Activated CD4-positive, alpha-beta memory T cell treated with anti-CD3 and anti-CD28 coated beads for 36 hours (primary cell): ENCODE measurements around the gene KRT26. TPM values are rescaled to one million over a fixed set of nuclear protein-coding genes. Genes with fewer than 3 reads are reported as not detected.

Source experiments
- CTCF ChIA-PET: fragments of 350-600 bp; sonication (Branson Sonifier 250); formaldehyde crosslinking; loops from one replicate; lab custom pipeline; 2021; ENCODE audit warnings: antibody characterized with exemption, inconsistent platforms; lab: Charles Lee
- POLR2A ChIA-PET: fragments of 350-600 bp; sonication (Branson Sonifier 250); formaldehyde crosslinking; loops from one replicate; lab custom pipeline; 2021; ENCODE audit warnings: antibody characterized with exemption; lab: Charles Lee
- DNase-seq: peaks from one replicate; pipeline ENCODE4 v3.0.0-alpha.2; 2020
- H3K27ac Mint-ChIP-seq: one replicate; pipeline ENCODE4 v1.8.0; 2021; ENCODE audit warnings: mixed read lengths
- H3K27me3 Mint-ChIP-seq: one replicate; pipeline ENCODE4 v1.8.0; 2021; ENCODE audit warnings: mixed read lengths
- H3K36me3 Mint-ChIP-seq: one replicate; pipeline ENCODE4 v1.8.0; 2021; ENCODE audit warnings: mixed read lengths
- H3K4me1 Mint-ChIP-seq: one replicate; pipeline ENCODE4 v1.8.0; 2021; ENCODE audit warnings: low read depth, mixed read lengths
- H3K4me3 Mint-ChIP-seq: one replicate; pipeline ENCODE4 v1.8.0; 2021; ENCODE audit warnings: mild to moderate bottlenecking, mixed read lengths
- H3K9me3 Mint-ChIP-seq: one replicate; pipeline ENCODE4 v1.8.0; 2021; ENCODE audit warnings: mixed read lengths
- intact Hi-C: fragments of 100-400 bp; cut with micrococcal nuclease; formaldehyde crosslinking; loops from one replicate; pipeline ENCODE4 v1.15.1; 2023
- total RNA-seq, 2 experiments: library from RNA; stranded (reverse); gene quantifications; one replicate each; pipeline ENCODE4 v1.2.3, GENCODE V29; 2021

The KRT26 gene
- total RNA-seq, 2 experiments from 2014 or later, result not detected

- Mint-ChIP-seq H3K4me1 (peaks cover 7% of the 10 kb centered on the region), H3K27me3 (peaks cover 35% of the 10 kb centered on the region), H3K9me3 (no peaks in the 10 kb centered on the region), H3K36me3 (peaks cover 15% of the 10 kb centered on the region), H3K4me3 (no peak overlapping the region), H3K27ac (no peak overlapping the region)
- ChIA-PET CTCF (no interaction called here), POLR2A (no interaction called here)
- no peak for DNase-seq
- intact Hi-C loops, result no loop called here
Measured at GRCh38 chr17:40813804-40814203, 41.8 kb upstream of the KRT26 start.

GRCh38 chr17:40812639-40813038, 40.6 kb upstream of the KRT26 start:
- intact Hi-C loops, result no loop called here
- no peak overlapping the region for H3K27ac Mint-ChIP-seq
- CTCF ChIA-PET, result no interaction called here
- peaks cover 41% of the 10 kb centered on the region for H3K27me3 Mint-ChIP-seq
- DNase-seq, result no peak
- peaks cover 7% of the 10 kb centered on the region for H3K4me1 Mint-ChIP-seq
- POLR2A ChIA-PET, result no interaction called here
- H3K4me3 Mint-ChIP-seq, result no peak overlapping the region
- H3K36me3 Mint-ChIP-seq, result peaks cover 9% of the 10 kb centered on the region
- H3K9me3 Mint-ChIP-seq, result no peaks in the 10 kb centered on the region

GRCh38 chr17:40810494-40810893, 38.5 kb upstream of the KRT26 start:
- peaks cover 58% of the 10 kb centered on the region for H3K27me3 Mint-ChIP-seq
- H3K27ac Mint-ChIP-seq, result no peak overlapping the region
- no peaks in the 10 kb centered on the region for H3K36me3 Mint-ChIP-seq
- ChIA-PET CTCF (interaction anchor here (1.1 kb wide), 1 partner anchor 838 kb away, joined by 3 read pairs; no protein-coding TSS in a partner anchor), POLR2A (no interaction called here)
- no peaks in the 10 kb centered on the region for H3K4me1 Mint-ChIP-seq
- no peaks in the 10 kb centered on the region for H3K9me3 Mint-ChIP-seq
- no peak overlapping the region for H3K4me3 Mint-ChIP-seq
- intact Hi-C loops, result no loop called here
- no peak for DNase-seq

- Mint-ChIP-seq H3K4me3 (no peak overlapping the region), H3K27ac (no peak overlapping the region), H3K9me3 (no peaks in the 10 kb centered on the region), H3K27me3 (peaks cover 64% of the 10 kb centered on the region), H3K4me1 (no peaks in the 10 kb centered on the region), H3K36me3 (no peaks in the 10 kb centered on the region)
- POLR2A ChIA-PET, result no interaction called here
- CTCF ChIA-PET, result interaction anchor here (1.0 to 1.1 kb wide), 2 partner anchors 739 to 839 kb away, joined by 3 read pairs; no protein-coding TSS in a partner anchor
- intact Hi-C loops, result loop anchor here (10.0 kb wide), 1 partner anchor 515 kb away; no protein-coding TSS in a partner anchor
- DNase-seq, result no peak
Measured at GRCh38 chr17:40809721-40810421, 37.9 kb upstream of the KRT26 start.

GRCh38 chr17:40806131-40806530, 34.1 kb upstream of the KRT26 start:
- H3K4me3 Mint-ChIP-seq, result no peak overlapping the region
- no peak for DNase-seq
- H3K9me3 Mint-ChIP-seq, result no peaks in the 10 kb centered on the region
- intact Hi-C loops, result loop anchor here (10.0 kb wide), 1 partner anchor 519 kb away; no protein-coding TSS in a partner anchor
- peaks cover 50% of the 10 kb centered on the region for H3K27me3 Mint-ChIP-seq
- no peak overlapping the region for H3K27ac Mint-ChIP-seq
- no peaks in the 10 kb centered on the region for H3K36me3 Mint-ChIP-seq
- POLR2A ChIA-PET, result no interaction called here
- peaks cover 2% of the 10 kb centered on the region for H3K4me1 Mint-ChIP-seq
- CTCF ChIA-PET, result interaction anchor here (0.9 to 2.1 kb wide), 6 partner anchors 19 to 860 kb away, joined by 3 to 10 read pairs (median 4); no protein-coding TSS in a partner anchor

GRCh38 chr17:40803617-40804082, 31.6 kb upstream of the KRT26 start:
- peak; percentile 86 for DNase-seq
- Mint-ChIP-seq H3K27me3 (peaks cover 36% of the 10 kb centered on the region), H3K4me3 (no peak overlapping the region), H3K4me1 (peaks cover 2% of the 10 kb centered on the region), H3K9me3 (no peaks in the 10 kb centered on the region), H3K36me3 (no peaks in the 10 kb centered on the region), H3K27ac (no peak overlapping the region)
- intact Hi-C loops, result loop anchor here (2.0 to 10.0 kb wide), 5 partner anchors 521 to 864 kb away; no protein-coding TSS in a partner anchor
- CTCF ChIA-PET, result interaction anchor here (0.6 to 2.4 kb wide), 11 partner anchors 8 to 1413 kb away, joined by 3 to 15 read pairs (median 4); no protein-coding TSS in a partner anchor
- POLR2A ChIA-PET, result no interaction called here

GRCh38 chr17:40801157-40801556, 29.2 kb upstream of the KRT26 start:
- CTCF ChIA-PET, result no interaction called here
- Mint-ChIP-seq H3K9me3 (no peaks in the 10 kb centered on the region), H3K4me3 (no peak overlapping the region), H3K4me1 (peaks cover 2% of the 10 kb centered on the region), H3K27ac (no peak overlapping the region), H3K36me3 (no peaks in the 10 kb centered on the region), H3K27me3 (peaks cover 32% of the 10 kb centered on the region)
- intact Hi-C loops, result loop anchor here (5.0 to 10.0 kb wide), 4 partner anchors 524 to 866 kb away; no protein-coding TSS in a partner anchor
- no peak for DNase-seq
- POLR2A ChIA-PET, result no interaction called here

GRCh38 chr17:40800381-40800780, 28.4 kb upstream of the KRT26 start:
- POLR2A ChIA-PET, result no interaction called here
- Mint-ChIP-seq H3K4me3 (no peak overlapping the region), H3K9me3 (no peaks in the 10 kb centered on the region), H3K27me3 (peaks cover 29% of the 10 kb centered on the region), H3K27ac (no peak overlapping the region), H3K36me3 (no peaks in the 10 kb centered on the region), H3K4me1 (peaks cover 2% of the 10 kb centered on the region)
- intact Hi-C loops, result loop anchor here (5.0 to 10.0 kb wide), 4 partner anchors 524 to 867 kb away; no protein-coding TSS in a partner anchor
- DNase-seq, result no peak
- CTCF ChIA-PET, result no interaction called here

GRCh38 chr17:40799859-40800258, 27.9 kb upstream of the KRT26 start, which contains the start of gene KRT28:
Gene KRT28, minus strand, starts transcription at chr17:40799959. Its CDS starts 66 bp downstream, at chr17:40799893.
- H3K9me3 Mint-ChIP-seq, result no peaks in the 10 kb centered on the region
- H3K4me3 Mint-ChIP-seq, result no peak within 1 kb of the TSS
- H3K27me3 Mint-ChIP-seq, result peaks cover 27% of the 10 kb centered on the region
- H3K27ac Mint-ChIP-seq, result no peak within 1 kb of the TSS
- ChIA-PET POLR2A (no interaction called here), CTCF (no interaction called here)
- DNase-seq, result no peak
- H3K4me1 Mint-ChIP-seq, result peaks cover 2% of the 10 kb centered on the region
- intact Hi-C loops, result loop anchor here (5.0 to 10.0 kb wide), 4 partner anchors 525 to 867 kb away; no protein-coding TSS in a partner anchor
- H3K36me3 Mint-ChIP-seq, result no peaks in the 10 kb centered on the region

- H3K27ac Mint-ChIP-seq, result no peak overlapping the region
Measured at GRCh38 chr17:40796846-40797245, 24.8 kb upstream of the KRT26 start.

GRCh38 chr17:40795019-40795667, 23.1 kb upstream of the KRT26 start:
- Mint-ChIP-seq H3K9me3 (no peaks in the 10 kb centered on the region), H3K4me1 (no peaks in the 10 kb centered on the region), H3K4me3 (no peak overlapping the region), H3K27me3 (peaks cover 31% of the 10 kb centered on the region), H3K36me3 (no peaks in the 10 kb centered on the region), H3K27ac (no peak overlapping the region)
- no peak for DNase-seq
- intact Hi-C loops, result no loop called here
- CTCF ChIA-PET, result interaction anchor here (1.0 kb wide), 1 partner anchor 8 kb away, joined by 3 read pairs; no protein-coding TSS in a partner anchor
- POLR2A ChIA-PET, result no interaction called here

More at GRCh38 chr17:40796846-40797245, 24.8 kb upstream of the KRT26 start:
- Mint-ChIP-seq H3K4me1 (no peaks in the 10 kb centered on the region), H3K9me3 (no peaks in the 10 kb centered on the region), H3K4me3 (no peak overlapping the region), H3K36me3 (no peaks in the 10 kb centered on the region), H3K27me3 (peaks cover 31% of the 10 kb centered on the region)
- DNase-seq, result no peak
- ChIA-PET CTCF (no interaction called here), POLR2A (no interaction called here)
- intact Hi-C loops, result no loop called here

- H3K9me3 Mint-ChIP-seq, result no peaks in the 10 kb centered on the region
- H3K27me3 Mint-ChIP-seq, result peaks cover 31% of the 10 kb centered on the region
- intact Hi-C loops, result loop anchor here (5.0 kb wide), 1 partner anchor 172 kb away; no protein-coding TSS in a partner anchor
Measured at GRCh38 chr17:40794466-40794865, 22.5 kb upstream of the KRT26 start.

More at GRCh38 chr17:40794466-40794865, 22.5 kb upstream of the KRT26 start:
- no peak for DNase-seq
- Mint-ChIP-seq H3K36me3 (no peaks in the 10 kb centered on the region), H3K27ac (no peak overlapping the region), H3K4me1 (no peaks in the 10 kb centered on the region), H3K4me3 (no peak overlapping the region)
- ChIA-PET CTCF (no interaction called here), POLR2A (no interaction called here)
